GM18511 (cell line): Measurements from ENCODE around the gene PROB1.
"Not testable (repeated sequence)": the region's sequence is repeated elsewhere in the genome, so short reads cannot be mapped to it uniquely, and the experiment has no call there.

Source experiments
- ATAC-seq: cut with Tn5 transposase; IDR thresholded peaks from one replicate; pipeline ENCODE4 v1.9.1; 2021; ENCODE audit warnings: mild to moderate bottlenecking, moderate library complexity; ENCODE audit not compliant: unreplicated experiment

PROB1 gene, protein sequence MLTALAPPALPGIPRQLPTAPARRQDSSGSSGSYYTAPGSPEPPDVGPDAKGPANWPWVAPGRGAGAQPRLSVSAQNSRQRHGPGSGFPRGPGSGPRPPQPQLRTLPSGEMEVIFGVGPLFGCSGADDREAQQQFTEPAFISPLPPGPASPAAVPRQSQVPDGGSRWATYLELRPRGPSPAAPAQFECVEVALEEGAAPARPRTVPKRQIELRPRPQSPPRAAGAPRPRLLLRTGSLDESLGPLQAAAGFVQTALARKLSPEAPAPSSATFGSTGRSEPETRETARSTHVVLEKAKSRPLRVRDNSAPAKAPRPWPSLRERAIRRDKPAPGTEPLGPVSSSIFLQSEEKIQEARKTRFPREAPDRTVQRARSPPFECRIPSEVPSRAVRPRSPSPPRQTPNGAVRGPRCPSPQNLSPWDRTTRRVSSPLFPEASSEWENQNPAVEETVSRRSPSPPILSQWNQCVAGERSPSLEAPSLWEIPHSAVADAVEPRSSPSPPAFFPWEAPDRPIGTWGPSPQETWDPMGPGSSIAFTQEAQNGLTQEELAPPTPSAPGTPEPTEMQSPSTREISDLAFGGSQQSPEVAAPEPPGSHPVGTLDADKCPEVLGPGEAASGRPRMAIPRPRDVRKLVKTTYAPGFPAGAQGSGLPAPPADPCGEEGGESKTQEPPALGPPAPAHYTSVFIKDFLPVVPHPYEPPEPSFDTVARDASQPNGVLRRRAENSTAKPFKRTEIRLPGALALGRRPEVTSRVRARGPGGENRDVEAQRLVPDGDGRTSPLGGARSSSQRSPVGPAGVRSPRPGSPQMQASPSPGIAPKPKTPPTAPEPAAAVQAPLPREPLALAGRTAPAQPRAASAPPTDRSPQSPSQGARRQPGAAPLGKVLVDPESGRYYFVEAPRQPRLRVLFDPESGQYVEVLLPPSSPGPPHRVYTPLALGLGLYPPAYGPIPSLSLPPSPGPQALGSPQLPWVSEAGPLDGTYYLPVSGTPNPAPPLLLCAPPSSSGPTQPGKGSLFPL

DNA sequence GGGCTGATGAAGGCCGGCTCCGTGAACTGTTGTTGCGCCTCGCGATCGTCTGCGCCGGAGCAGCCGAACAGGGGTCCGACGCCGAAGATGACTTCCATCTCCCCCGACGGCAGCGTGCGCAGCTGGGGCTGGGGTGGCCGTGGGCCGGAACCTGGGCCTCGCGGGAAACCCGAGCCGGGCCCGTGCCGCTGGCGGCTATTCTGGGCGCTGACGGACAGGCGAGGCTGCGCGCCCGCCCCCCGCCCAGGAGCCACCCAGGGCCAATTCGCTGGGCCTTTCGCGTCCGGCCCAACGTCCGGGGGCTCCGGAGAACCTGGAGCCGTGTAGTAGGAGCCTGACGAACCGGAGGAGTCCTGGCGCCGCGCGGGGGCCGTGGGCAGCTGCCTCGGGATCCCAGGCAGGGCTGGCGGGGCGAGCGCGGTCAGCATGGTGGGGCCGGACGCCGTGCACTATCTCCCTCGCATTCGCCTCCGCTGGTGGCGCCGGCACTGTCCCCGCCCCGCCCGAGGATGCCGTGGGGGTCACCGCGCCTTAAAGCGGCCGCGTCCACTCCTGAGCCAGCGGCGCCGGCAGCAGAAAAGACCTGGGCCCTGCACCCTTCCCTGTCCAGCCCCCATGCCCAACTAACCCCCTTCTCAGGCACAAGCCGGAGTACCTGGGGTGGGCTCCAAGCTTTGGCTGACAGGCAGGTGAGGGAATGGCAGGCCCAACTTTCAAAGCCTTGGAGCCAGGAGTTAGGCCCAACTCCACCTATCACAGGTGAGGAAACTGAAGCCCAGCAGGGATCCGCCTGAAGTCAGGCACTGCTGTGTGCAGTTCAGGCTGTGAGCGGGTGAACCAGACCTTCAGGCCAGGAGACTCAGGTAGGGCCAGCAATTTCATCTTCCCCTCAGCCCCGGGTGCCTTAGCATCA, at the start of gene PROB1:
Gene PROB1 (minus strand): TSS at position 451 of the 913 bp plus-strand sequence. CDS start 23 bp downstream, at position 428.
- ATAC-seq: no peak

DNA sequence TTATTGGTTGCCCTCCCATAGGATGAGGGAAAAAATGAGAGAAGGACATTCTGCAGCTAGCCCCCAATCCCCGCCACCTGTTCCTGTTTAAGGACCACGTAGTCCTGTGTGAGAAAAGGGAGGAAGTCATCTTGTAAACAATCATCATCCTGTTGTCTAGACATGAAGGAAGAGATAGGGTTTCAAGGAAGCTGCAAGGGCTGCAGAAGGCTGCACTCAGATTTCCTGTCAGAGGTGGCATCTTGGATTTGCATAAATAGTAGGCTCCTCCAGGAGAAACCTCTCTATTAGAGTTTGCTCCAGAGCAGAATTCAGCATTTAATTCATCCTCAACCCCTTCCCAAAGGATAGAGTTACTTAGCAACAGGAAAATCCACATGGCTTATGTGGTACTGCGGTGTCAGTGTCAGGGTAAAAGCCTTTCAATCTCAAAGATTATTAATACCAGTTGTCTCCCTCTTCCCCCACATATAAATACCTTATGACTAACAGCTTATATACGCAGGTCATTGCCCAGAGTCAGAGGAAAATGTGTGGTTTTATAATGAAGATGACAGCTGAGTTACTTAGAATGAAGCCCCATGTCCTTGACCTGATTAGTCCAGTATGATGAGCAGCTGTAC, 49.0 kb upstream of the PROB1 start:
- ATAC-seq: no peak

DNA sequence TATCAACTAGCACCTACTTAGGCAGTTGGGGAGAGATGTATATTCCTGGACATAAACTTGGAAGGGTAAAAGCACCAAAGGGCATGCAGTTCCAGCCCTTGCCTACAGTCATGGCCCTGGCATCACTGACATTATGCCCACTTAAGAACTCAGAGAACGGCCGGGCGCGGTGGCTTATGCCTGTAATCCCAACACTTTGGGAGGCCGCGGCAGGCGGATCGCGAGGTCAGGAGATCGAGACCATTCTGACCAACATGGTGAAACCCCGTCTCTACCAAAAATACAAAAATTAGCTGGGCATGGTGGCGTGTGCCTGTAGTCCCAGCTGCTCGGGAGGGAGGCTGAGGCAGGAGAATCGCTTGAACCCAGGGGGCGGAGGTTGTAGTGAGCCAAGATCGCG, 45.5 kb upstream of the PROB1 start:
- ATAC-seq: not testable (repeated sequence)

DNA sequence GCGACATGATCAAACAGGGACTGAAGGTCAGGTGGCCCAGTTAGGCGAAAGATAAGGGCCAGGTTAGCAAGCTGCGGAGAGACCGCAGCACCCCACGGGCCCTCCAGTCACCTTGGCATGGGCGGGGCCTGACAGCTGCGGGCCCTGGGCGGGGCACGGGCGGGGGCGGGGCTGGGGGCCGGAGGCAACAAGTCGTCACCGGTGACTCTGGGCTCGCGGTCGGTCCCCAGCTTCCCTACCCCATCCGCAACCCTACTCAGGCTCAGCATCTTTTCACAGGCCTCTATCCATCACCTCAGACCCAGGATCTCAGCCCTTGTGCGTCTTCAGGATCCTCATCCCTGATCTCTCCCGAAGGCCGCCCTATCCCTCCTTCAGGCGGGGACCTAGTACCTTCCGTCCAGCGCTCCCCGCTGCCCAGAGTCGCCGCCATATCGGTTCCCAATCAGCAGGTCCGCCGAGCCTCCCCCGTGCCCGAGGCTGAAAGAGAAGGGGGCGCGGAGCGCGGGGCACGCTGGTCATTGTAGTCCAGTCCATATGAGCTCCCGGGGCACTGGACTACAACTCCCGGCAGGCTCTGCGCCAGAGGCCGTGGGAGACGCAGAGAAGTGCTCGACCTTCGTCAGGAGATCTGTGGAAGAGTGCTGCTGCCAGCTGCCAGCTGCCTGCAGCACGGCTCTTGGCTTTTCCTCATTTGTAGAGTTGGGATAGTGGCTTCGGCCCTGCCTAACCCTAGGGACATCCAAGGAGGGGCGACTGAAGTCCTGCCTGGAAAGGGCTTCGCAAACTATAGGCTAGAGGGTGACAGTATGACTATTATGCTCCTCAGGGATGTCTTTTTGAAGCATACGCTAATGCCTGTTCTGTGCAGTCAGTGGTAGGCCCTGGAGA, 44.4 kb upstream of the PROB1 start, which contains the start of gene DNAJC18:
Gene DNAJC18 (minus strand): TSS at position 513 of the 891 bp plus-strand sequence. CDS start 80 bp downstream, at position 433.
- ATAC-seq: peak; percentile 96

DNA sequence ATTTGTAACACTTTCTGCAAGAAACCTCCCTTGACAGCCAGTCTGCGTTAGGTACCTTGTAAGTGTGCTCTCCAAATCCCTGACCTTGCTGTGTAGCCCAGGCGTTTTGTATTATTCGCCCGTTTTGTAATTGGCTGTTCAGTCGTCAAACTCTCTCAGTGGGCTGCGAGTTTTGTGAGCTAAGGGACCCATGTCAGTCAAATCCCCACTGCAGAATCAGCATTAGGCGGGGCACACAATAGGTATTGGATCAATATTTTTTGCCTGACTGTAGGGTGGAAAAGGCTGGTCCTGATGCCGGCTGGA, 43.8 kb upstream of the PROB1 start:
- no peak for ATAC-seq

DNA sequence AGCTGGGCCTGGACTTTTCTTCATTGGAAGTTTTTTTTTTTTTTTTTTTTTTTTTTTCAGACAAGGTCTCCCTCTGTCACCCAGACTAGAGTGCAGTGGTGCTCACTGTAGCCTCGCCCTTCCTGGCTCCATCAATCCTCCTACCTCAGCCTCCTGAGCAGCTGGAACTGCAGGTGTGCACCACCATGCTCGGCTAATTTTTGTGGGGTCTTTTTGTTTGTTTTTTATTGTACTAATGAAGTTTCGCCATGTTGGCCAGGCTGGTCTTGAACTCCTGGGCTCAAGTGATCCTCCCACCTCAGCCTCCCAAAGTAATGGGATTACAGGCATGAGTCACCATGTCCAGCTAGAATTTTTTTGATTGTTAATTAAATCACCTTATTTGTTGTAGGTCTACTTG, 40.8 kb upstream of the PROB1 start:
- ATAC-seq: no peak

DNA sequence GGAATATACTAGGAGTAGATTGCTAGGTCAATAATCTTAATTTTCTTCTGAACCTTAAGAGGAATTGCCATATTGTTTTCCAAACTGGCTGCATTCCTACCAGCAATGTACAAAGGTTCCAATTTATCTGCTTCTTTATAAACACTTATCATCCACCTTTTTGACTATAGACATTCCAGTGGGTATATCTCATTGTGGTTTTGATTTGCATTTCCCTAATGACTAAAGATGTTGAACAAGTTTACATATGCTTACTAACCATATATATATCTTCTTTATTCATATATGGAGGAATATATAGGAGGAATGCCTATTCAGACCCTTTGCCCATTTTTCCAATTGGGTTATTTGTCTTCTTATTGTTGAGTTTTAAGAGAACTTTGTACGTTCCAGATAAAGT, 36.8 kb upstream of the PROB1 start:
- ATAC-seq: no peak

DNA sequence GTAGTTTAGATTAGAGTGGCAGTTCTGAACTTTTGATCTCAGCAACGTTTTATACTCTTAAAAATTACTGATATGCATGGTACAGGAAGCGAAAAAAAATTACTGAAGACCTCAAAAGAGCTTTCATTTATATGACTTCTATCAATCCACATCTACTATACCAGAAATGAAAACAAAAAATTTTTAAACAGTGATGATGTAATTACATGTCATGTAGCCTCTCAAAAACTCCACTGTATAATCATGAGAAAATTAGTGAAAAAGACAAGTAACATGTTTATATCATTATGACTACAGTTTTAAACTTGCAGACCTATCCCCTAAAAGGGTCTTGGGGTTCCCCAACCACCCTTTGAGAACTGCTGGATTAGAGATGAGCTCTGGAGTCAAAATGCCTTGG, 35.1 kb upstream of the PROB1 start:
- ATAC-seq: no peak

DNA sequence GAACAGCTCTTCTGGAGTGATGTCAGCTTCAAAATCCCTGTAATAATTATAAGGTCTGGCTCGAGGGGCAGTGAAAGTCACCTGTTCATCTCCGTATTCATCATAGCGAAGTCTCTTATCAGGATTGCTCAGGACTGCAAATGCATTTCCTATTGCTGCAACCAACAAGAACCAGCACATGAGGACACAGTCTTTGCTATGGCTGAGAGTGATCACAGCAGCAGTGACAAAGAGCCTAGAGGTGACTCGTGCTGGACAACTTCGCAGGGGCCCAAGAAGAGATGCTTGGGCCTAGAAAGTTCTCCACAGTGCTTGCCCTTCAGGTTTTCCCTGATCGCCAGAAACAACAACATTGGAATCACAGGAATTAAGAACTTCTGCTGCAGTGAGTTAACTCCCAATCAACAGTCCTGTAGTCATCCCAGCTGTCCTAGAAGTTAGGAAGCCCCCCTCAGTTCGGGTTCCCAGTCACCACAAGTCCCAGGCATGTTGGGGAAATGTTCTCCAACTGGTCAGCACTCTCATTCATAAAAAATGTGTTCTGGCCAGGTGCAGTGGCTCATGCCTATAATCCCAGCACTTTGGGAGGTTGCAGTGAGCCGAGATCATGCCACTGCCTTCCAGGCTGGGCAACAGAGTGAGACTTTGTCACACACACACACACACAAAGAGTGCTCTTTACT, 31.4 kb upstream of the PROB1 start:
- ATAC-seq: no peak

DNA sequence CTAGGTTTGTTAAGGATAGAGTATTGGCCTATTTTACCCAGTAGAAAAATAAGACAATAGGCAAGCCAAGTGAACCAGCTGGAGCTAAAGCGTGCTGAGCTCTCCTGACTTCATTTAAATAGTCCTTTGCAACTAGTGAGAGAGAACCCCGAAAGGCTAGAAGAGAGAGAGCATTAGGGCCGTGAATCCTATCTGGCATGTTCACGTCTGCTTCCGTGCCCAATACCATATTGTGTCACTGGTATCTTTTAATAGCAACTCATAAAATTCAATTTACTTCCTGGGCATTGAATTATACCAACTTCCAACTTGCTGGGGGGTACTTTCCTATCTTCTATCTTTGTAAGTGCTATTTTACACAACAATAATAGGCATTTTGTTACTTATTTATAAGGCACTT, 30.6 kb upstream of the PROB1 start:
- no peak for ATAC-seq

DNA sequence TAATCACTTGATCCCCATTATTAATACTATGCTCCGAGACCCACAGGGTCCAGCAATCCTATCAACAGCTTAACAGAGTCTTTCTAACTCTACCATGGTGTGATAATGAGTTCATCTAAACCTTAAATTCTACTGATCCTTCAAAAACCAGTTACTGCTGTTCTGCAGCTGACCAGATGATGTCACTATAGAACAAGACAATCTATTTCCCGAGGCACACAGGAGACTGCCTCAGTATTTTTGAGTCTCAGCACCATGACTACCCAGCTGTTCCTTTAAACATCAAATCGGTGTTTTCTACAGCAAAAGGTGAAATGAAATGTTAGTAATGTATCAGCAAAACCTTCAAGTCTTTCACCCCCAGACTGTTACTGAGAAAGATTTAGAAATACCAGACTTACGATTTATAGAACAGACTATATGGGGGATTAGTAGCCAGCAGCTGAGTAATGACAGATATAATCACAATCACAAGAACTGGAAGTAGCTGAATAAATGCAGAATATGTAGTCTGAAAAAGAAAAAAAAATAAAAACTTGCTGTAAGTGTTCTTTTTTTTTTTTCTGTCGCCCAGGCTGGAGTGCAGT, 27.5 kb upstream of the PROB1 start:
- ATAC-seq: peak; percentile 57

DNA sequence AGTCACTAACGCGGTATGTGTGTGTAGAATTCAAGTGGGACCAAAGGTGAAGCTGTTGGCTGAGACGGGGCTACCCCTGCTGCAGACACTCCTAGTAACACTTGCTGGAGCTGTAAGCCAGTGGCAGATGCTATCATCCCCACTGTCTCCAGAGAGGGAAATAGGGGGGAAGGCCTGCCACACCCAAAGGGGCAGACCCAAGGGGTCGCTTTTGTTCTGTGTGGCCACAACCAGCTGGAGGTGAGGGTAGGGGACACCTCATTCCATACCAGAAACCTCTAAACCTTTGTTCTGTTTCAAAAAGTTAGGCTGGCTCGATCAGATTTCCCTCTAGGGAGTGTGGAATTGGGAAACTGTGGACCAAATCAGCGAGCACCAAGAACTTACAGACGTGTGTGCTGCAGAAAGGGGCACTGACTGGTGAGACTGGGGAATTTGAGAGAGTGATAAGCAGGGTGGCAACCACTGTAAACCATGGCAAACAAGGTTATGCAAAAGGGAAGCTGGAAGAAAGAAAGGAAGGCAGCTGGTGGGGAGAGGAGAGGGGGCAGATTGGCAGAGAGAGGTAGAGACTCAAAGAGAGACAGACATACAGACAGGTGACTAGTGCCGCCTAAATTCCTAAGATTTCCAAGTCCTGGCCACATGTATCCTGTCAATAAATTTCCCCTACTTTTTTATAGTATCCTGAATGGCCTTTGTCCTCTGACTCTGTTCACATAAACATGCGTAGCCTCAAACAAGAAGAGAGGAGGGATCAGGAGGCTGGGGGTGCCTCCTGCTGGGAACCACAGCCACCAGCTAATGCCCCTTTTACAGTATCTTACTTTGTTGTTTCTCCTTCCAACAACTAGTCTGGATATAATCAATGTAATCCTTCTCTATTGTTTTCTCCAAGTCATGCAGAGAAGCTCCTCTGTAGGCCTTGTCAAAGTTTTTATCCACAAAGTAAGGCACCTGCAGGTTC, 24.6 kb upstream of the PROB1 start:
- ATAC-seq: no peak

DNA sequence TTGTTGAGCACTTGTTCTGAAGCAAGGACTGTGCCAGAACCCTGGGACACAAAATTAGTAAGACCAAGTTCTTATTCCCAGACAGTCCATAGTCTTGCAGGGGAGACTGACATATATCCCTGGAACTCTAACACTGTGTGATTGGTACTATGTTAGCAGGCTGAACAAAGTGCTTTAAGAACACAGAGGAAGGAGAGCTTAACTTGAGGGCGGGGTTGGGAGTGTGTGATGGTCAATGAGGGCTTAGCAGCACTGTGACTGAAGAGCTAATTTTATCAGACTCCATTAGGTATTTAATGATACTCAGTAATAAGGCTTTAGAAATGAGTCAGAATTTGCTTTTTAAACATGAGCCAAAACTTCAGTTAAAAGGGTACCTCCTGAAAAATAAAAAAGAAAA, 23.9 kb upstream of the PROB1 start:
- no peak for ATAC-seq

DNA sequence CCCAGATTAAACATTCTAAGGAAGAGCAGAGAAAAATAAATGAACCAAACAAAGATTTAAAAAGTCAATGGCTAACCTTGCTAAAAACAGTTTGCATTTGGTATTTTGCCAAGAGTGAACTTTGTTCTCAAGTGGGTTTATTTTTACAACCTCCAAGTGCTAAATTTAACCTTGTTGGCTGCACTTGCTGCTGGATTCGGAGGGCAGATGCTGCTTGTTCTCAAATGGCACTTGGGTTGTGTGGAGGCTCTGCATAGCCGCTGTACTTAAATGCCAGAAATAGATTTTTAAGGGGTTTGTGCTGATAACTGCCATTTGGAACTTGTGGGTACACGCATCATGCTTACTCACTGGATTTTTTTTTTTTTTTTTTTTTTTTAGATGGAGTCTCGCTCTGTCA, 22.3 kb upstream of the PROB1 start:
- ATAC-seq: no peak

DNA sequence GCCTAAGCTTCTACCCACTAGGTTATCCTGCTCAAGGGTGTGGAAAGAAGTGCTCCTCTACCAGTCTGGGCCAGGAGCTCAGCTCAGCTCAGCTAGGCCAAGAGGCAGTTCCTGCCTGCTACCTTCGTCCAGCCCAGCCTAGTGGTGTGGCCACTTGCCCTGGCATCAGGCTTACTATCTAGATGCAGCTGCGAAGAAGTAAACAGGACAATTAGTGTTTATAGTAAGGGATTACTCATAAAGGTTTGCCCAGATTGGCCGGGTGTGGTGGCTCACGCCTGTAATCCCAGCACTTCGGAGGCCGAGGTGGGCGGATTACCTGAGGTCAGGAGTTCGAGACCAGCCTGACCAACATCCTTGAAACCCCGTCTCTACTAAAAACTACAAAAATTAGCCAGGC, 21.7 kb upstream of the PROB1 start:
- ATAC-seq: no peak

DNA sequence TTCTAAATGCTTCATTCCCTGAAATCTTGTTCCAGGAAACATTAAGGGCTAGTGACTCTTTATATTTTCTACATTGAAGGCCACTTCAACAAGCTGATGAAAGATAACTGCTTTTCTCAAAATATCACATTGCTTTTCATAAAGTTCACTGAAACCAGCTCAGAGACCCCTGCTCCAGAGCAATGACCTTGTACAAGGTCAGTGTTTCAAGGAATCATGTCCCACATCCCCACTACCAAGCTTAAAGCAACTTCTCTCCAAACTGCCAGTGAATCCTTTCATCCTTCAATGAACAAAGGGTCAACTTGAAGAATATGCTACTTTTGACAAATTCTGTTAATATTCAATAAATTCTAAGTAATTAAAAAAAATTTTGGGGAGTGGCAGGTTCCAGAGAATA, 21.0 kb upstream of the PROB1 start:
- no peak for ATAC-seq

DNA sequence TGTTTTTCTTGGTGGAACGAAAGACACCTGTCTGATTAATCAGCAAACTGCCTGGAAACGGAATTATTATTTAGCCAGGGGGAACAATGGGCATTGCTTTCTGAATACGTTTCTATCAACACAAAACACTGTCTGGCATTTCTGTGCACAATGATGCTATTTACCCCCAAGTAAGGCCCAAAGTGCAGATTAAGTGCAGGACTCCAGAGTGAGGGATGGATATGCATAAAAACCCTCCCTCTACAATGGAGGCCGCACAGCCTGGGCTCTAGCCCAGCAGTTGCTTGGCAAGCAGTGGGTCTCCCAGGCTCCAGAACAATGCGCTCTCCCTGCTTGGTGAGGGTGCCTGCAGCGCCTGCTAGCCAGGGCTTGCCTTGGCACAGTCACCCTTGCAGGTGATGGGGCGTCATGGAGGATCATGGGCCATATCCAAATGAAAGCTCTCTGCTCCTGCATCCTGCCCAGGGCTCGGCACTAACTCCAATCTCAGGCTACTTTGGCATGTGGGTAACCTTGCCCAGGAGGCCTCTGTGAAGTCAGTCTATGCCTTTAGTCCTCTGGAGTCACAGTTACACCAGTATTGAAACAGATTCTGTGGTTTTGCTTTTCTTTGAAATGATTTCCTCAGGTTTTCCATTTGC, 20.4 kb upstream of the PROB1 start:
- no peak for ATAC-seq
